Mesendoderm (in vitro differentiated cells): ENCODE results near the gene NBPF6.
A peak's percentile ranks its signal among the peaks of the same experiment; 100 is the strongest.
"Not testable (repeated sequence)": the region's sequence is repeated elsewhere in the genome, so short reads cannot be mapped to it uniquely, and the experiment has no call there.

ENCODE experiments used
- DNase-seq: peaks from one replicate; pipeline ENCODE4 v3.0.0; 2013
- H2AK5ac ChIP-seq: 2 replicates; pipeline ENCODE4 v1.6.1; 2013; ENCODE audit warnings: low read length, inconsistent platforms
- H2BK120ac ChIP-seq: 2 replicates; pipeline ENCODE4 v1.6.1; 2013; ENCODE audit warnings: low read depth, mild to moderate bottlenecking, low read length, moderate library complexity, mixed read lengths
- H2BK15ac ChIP-seq: replicated peaks from 2 replicates; pipeline ENCODE4 v1.6.1; 2013; ENCODE audit warnings: low read depth, mild to moderate bottlenecking, moderate library complexity
- H2BK5ac ChIP-seq: 2 replicates; pipeline ENCODE4 v1.6.1; 2013; ENCODE audit warnings: low read length, inconsistent platforms
- H3K18ac ChIP-seq: 2 replicates; pipeline ENCODE4 v1.6.1; 2013; ENCODE audit warnings: mild to moderate bottlenecking, low read length, mixed read lengths
- H3K23ac ChIP-seq: one replicate; pipeline ENCODE4 v1.6.1; 2013; ENCODE audit warnings: low read length
- H3K27ac ChIP-seq: 2 replicates; pipeline ENCODE4 v1.5.1; 2013; ENCODE audit warnings: low read depth, mild to moderate bottlenecking, inconsistent platforms, low read length, moderate library complexity
- H3K27me3 ChIP-seq: 2 replicates; pipeline ENCODE4 v1.6.1; 2013; ENCODE audit warnings: low read length, control low read depth, mild to moderate bottlenecking, inconsistent platforms; ENCODE audit not compliant: insufficient read depth, poor library complexity
- H3K36me3 ChIP-seq: 2 replicates; pipeline ENCODE4 v1.6.1; 2013; ENCODE audit warnings: low read length, inconsistent platforms; ENCODE audit not compliant: control insufficient read depth, insufficient read depth
- H3K4ac ChIP-seq: one replicate; pipeline ENCODE4 v1.6.1; 2013; ENCODE audit warnings: low read depth, mild to moderate bottlenecking, low read length, moderate library complexity
- H3K4me1 ChIP-seq: 2 replicates; pipeline ENCODE4 v1.6.1; 2013; ENCODE audit warnings: low read depth, low read length, inconsistent platforms; ENCODE audit not compliant: control insufficient read depth
- H3K4me2 ChIP-seq: 2 replicates; pipeline ENCODE4 v1.6.1; 2013; ENCODE audit warnings: low read length
- H3K4me3 ChIP-seq: 2 replicates; pipeline ENCODE4 v1.5.1; 2013; ENCODE audit warnings: mild to moderate bottlenecking, low read length
- H3K56ac ChIP-seq: one replicate; pipeline ENCODE4 v1.6.1; 2013; ENCODE audit warnings: low read length
- H3K79me1 ChIP-seq: 2 replicates; pipeline ENCODE4 v1.6.1; 2013; ENCODE audit warnings: low read length, inconsistent platforms
- H3K79me2 ChIP-seq: 2 replicates; pipeline ENCODE4 v1.6.1; 2013; ENCODE audit warnings: mild to moderate bottlenecking, low read length; ENCODE audit not compliant: control insufficient read depth, insufficient read depth
- H3K9ac ChIP-seq: 2 replicates; pipeline ENCODE4 v1.6.1; 2013; ENCODE audit warnings: low read length, inconsistent platforms
- H4K5ac ChIP-seq: one replicate; pipeline ENCODE4 v1.6.1; 2013; ENCODE audit warnings: low read length
- H4K8ac ChIP-seq: one replicate; pipeline ENCODE4 v1.6.1; 2013; ENCODE audit warnings: low read depth, mild to moderate bottlenecking, control low read depth, low read length, moderate library complexity
- WGBS: extraction: QIAGEN DNeasy Blood & Tissue Kit; methylation state at CpG from one replicate; pipeline ENCODE4 v1.1.7; 2013; ENCODE audit warnings: low lambda C conversion rate, missing lambda C conversion rate; ENCODE audit not compliant: insufficient coverage; ENCODE audit errors: extremely low coverage; 5-methylcytosine and 5-hydroxymethylcytosine counted together

Gene NBPF6

DNA sequence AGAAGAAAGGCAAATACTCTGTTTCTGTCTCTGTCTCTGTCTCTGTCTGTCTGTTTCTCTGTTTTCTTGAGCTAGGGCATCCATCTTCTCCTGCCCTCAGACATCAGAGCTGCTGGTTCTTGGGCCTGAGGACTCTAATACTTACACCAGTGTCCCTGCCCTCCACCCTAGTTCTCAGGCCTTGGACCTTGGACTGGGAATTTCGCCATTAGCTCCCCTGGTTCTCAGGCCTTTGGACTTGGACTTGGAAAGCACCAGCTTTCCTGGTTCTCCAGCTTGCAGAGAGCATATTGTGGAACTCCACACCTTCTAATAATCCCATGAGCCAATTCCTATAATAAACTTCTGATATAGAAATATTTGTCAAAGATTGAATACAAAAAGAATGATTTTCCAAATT lies 32.6 kb downstream of the NBPF6 start:
- H4K5ac ChIP-seq = no peak overlapping the region
- no peak overlapping the region for H2BK120ac ChIP-seq
- no peak overlapping the region for H3K4me2 ChIP-seq
- no peak overlapping the region for H3K23ac ChIP-seq
- H3K27ac ChIP-seq = no peak overlapping the region
- no peaks in the 10 kb centered on the region for H3K4me1 ChIP-seq
- WGBS = no CpG with 5 or more reads among the region's 1 CpG
- H2BK15ac ChIP-seq = no peak overlapping the region
- H3K4me3 ChIP-seq = no peak overlapping the region
- no peaks in the 10 kb centered on the region for H3K27me3 ChIP-seq
- H3K9ac ChIP-seq = no peak overlapping the region
- H3K79me1 ChIP-seq = no peaks in the 10 kb centered on the region
- H3K79me2 ChIP-seq = no peaks in the 10 kb centered on the region
- H4K8ac ChIP-seq = no peak overlapping the region
- no peak for DNase-seq
- no peak overlapping the region for H3K18ac ChIP-seq
- H3K56ac ChIP-seq = no peak overlapping the region
- H3K4ac ChIP-seq = no peak overlapping the region
- no peak overlapping the region for H2AK5ac ChIP-seq
- no peak overlapping the region for H2BK5ac ChIP-seq
- H3K36me3 ChIP-seq = no peaks in the 10 kb centered on the region

- peak; percentile 8 for DNase-seq
- not testable (repeated sequence) for H3K4me2 ChIP-seq, H3K4me3 ChIP-seq, H2BK120ac ChIP-seq, H4K5ac ChIP-seq, H3K9ac ChIP-seq, H4K8ac ChIP-seq, H3K27me3 ChIP-seq, H3K36me3 ChIP-seq, H3K18ac ChIP-seq, H3K23ac ChIP-seq, H3K4me1 ChIP-seq, H3K79me1 ChIP-seq, H3K79me2 ChIP-seq, H2BK5ac ChIP-seq, H2AK5ac ChIP-seq, H3K56ac ChIP-seq, H2BK15ac ChIP-seq, H3K4ac ChIP-seq, H3K27ac ChIP-seq
- no CpG with 5 or more reads among the region's 5 CpGs for WGBS
Observed at GRCh38 chr1:108485990-108486389, 35.8 kb downstream of the NBPF6 start.

DNA sequence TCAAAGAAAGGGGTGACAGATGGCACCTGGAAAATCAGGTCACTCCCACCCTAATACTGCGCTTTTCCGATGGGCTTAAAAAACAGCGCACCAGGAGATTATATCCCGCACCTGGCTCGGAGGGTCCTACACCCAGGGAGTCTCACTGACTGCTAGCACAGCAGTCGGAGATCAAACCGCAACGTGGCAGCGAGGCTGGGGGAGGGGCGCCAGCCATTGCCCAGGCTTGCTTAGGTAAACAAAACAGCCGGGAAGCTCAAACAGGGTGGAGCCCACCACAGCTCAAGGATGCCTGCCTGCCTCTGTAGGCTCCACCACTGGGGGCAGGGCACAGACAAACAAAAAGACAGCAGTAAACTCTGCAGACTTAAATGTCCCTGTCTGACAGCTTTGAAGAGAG lies 36.6 kb downstream of the NBPF6 start:
- not testable (repeated sequence) for H3K18ac ChIP-seq, H2BK15ac ChIP-seq, H3K9ac ChIP-seq, H3K79me1 ChIP-seq, H3K4ac ChIP-seq, H2AK5ac ChIP-seq, H3K4me3 ChIP-seq, H3K4me1 ChIP-seq, H3K27ac ChIP-seq, H3K79me2 ChIP-seq, H3K23ac ChIP-seq, H3K56ac ChIP-seq, H4K8ac ChIP-seq, DNase-seq, H4K5ac ChIP-seq, H3K4me2 ChIP-seq, H3K36me3 ChIP-seq, H3K27me3 ChIP-seq, H2BK120ac ChIP-seq, H2BK5ac ChIP-seq
- WGBS = no CpG with 5 or more reads among the region's 11 CpGs

DNA sequence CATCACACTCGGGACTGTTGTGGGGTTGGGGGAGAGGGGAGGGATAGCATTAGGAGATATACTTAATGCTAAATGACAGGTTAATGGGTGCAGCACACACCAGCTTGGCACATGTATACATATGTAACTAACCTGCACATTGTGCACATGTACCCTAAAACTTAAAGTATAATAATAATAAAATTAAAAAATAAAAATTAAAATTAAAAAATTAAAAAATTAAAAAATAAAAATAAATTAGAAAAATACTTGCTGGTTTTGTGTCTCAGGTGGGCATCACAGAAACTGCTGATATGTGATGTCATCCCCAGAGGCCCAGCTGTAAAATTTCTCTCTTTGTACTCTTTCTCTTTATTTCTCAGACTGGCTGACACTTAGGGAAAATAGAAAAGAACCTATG lies 44.9 kb downstream of the NBPF6 start:
- H3K23ac ChIP-seq, H3K36me3 ChIP-seq, H2BK15ac ChIP-seq, H3K27ac ChIP-seq, H3K18ac ChIP-seq, H3K4me2 ChIP-seq, H4K8ac ChIP-seq, H3K9ac ChIP-seq, H2BK120ac ChIP-seq, H3K27me3 ChIP-seq, H3K4me1 ChIP-seq, H2BK5ac ChIP-seq, H3K4me3 ChIP-seq, H2AK5ac ChIP-seq, H3K79me1 ChIP-seq, DNase-seq, H3K79me2 ChIP-seq, H4K5ac ChIP-seq, H3K56ac ChIP-seq, H3K4ac ChIP-seq: not testable (repeated sequence)
- no CpG with 5 or more reads among the region's 1 CpG for WGBS

DNA sequence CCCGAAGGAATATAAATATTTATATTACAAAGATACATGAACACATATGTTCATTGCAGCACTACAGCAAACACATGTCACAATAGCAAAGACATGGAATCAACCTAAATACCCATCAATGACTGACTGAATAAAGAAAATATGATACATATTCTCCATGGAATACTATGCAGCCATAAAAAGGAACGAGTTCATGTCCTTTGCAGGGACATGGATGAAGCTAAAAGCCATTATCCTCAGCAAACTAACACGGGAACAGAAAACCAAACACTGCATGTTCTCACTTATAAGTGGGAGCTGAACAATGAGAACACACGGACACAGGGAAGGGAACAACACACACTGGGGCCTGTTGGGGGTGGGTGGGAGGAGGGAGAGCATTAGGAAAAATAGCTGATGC lies 46.7 kb downstream of the NBPF6 start:
- not testable (repeated sequence) for H3K27me3 ChIP-seq, H4K8ac ChIP-seq, DNase-seq, H2AK5ac ChIP-seq, H2BK120ac ChIP-seq, H3K18ac ChIP-seq, H3K27ac ChIP-seq, H2BK15ac ChIP-seq, H3K23ac ChIP-seq, H3K4me2 ChIP-seq, H3K9ac ChIP-seq, H3K56ac ChIP-seq, H3K4me3 ChIP-seq, H3K79me1 ChIP-seq, H3K36me3 ChIP-seq, H3K79me2 ChIP-seq, H3K4ac ChIP-seq, H2BK5ac ChIP-seq, H4K5ac ChIP-seq, H3K4me1 ChIP-seq
- WGBS = no CpG with 5 or more reads among the region's 4 CpGs

DNA sequence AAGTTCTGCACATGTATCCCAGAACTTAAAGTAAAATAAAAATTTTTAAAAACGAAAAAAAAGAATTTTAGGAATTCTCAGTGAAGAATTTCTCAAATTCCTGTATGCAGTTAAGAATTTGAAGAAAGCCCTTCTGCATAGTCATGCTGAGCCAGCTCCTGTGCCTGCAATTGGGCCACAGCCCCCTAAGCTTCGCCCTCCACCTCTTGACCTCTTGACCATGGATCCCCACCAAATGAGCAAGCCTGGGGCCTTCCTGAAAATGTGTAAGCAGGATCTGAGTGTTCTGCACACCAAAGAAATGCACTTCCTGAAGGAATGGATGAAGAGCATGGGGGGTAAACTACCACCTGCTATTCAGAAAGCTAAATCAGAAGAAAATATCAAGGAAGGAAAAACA lies 52.0 kb downstream of the NBPF6 start:
- no peak overlapping the region for H4K5ac ChIP-seq
- H2BK120ac ChIP-seq = no peak overlapping the region
- H3K56ac ChIP-seq = no peak overlapping the region
- no peaks in the 10 kb centered on the region for H3K79me1 ChIP-seq
- peak; percentile 27 for DNase-seq
- no peak overlapping the region for H4K8ac ChIP-seq
- no peak overlapping the region for H2AK5ac ChIP-seq
- no peak overlapping the region for H2BK5ac ChIP-seq
- no peaks in the 10 kb centered on the region for H3K79me2 ChIP-seq
- no peak overlapping the region for H3K4me2 ChIP-seq
- H3K27ac ChIP-seq = no peak overlapping the region
- no peak overlapping the region for H3K4ac ChIP-seq
- H2BK15ac ChIP-seq = no peak overlapping the region
- H3K9ac ChIP-seq = no peak overlapping the region
- no peaks in the 10 kb centered on the region for H3K4me1 ChIP-seq
- no peak overlapping the region for H3K18ac ChIP-seq
- no peaks in the 10 kb centered on the region for H3K36me3 ChIP-seq
- no peaks in the 10 kb centered on the region for H3K27me3 ChIP-seq
- H3K4me3 ChIP-seq = no peak overlapping the region
- H3K23ac ChIP-seq = no peak overlapping the region
- no CpG with 5 or more reads among the region's 2 CpGs for WGBS
